ENCODE data around the gene MYO16. TPM values are rescaled to one million over a fixed set of nuclear protein-coding genes. Genes with fewer than 3 reads are reported as not detected.

MYO16 gene
- total and polyA plus RNA-seq, 2 experiments from 2014 or later = 0.13 to 0.23 TPM

DNA sequence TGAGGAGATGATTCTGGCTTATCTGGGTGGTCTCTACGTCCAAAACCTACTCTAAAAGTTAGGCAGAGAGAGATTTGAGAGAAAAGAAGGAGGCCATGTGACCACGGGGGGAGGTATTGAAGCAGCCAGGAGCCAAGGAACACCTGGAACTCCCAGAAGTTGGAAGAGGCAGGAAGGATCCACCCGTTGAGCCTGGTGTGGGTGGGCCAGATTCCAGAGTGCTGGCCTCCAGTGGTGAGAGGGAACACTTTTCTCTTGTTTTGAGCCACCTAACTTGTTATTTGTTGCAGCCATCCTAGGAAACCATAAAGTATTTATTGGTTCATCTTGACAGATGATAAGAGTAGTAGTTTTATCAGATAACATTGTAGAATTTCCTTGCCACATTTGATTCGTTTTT lies 396.9 kb downstream of the MYO16 start:
- Histone ChIP-seq H3K36me3 (replicated peaks; ENCODE audit: insufficient read depth, low read depth) (no peaks in the 10 kb centered on the region), H3K27me3 (no peaks in the 10 kb centered on the region), H4K20me1 (ENCODE audit: insufficient read depth, poor library complexity, severe bottlenecking) (no peaks in the 10 kb centered on the region), H3K79me2 (no peaks in the 10 kb centered on the region), H2AFZ (no peak overlapping the region), H3K4me3 (no peak overlapping the region), H3K4me2 (no peak overlapping the region), H3K9me3 (ENCODE audit: low read depth) (no peaks in the 10 kb centered on the region), H3K9me2 (replicated peaks; ENCODE audit: insufficient read depth) (no peaks in the 10 kb centered on the region), H3K4me1 (ENCODE audit: insufficient read depth) (no peaks in the 10 kb centered on the region), H3K27ac (no peak overlapping the region)
- DNase-seq (ENCODE audit: low spot score) = no peak
- TF ChIP-seq EZH2 (IDR thresholded peaks at IDR 0.05; ENCODE audit: borderline replicate concordance) (no peak), EZH2phosphoT487 (IDR thresholded peaks at IDR 0.05; ENCODE audit: low read depth, severe bottlenecking, unreplicated experiment) (no peak)
- TF ChIP-seq, protein P1, sequence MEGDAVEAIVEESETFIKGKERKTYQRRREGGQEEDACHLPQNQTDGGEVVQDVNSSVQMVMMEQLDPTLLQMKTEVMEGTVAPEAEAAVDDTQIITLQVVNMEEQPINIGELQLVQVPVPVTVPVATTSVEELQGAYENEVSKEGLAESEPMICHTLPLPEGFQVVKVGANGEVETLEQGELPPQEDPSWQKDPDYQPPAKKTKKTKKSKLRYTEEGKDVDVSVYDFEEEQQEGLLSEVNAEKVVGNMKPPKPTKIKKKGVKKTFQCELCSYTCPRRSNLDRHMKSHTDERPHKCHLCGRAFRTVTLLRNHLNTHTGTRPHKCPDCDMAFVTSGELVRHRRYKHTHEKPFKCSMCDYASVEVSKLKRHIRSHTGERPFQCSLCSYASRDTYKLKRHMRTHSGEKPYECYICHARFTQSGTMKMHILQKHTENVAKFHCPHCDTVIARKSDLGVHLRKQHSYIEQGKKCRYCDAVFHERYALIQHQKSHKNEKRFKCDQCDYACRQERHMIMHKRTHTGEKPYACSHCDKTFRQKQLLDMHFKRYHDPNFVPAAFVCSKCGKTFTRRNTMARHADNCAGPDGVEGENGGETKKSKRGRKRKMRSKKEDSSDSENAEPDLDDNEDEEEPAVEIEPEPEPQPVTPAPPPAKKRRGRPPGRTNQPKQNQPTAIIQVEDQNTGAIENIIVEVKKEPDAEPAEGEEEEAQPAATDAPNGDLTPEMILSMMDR (IDR thresholded peaks at IDR 0.05; ENCODE audit: poor library complexity) = no peak
- whole genome bisulfite sequencing (ENCODE audit: low lambda C conversion rate, missing lambda C conversion rate) = 68% methylated on average over 4 of the region's 4 CpGs

DNA sequence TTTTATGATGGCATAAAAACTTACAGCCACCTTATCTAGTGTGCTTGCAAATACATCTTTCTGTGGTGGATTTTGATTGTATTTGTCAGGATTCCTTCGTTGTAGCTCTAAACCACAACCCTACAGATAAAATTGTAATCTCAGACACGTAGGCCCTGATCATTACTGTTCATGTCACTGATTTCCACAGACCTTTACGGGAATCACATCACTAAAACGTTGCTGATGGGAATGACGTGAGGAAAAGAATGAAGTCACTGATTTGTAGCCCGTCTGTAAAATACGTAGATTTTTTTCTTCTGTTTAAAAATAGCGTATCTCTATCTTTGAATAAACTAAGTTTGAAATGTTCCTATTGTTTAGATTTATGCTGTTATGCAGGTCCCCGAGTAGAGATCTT lies 399.2 kb downstream of the MYO16 start:
- WGBS (ENCODE audit: low lambda C conversion rate, missing lambda C conversion rate) = 86% methylated on average over 9 of the region's 9 CpGs
- Histone ChIP-seq H3K27ac (no peak overlapping the region), H3K79me2 (no peaks in the 10 kb centered on the region), H3K4me2 (no peak overlapping the region), H3K4me3 (no peak overlapping the region), H3K9me3 (ENCODE audit: low read depth) (no peaks in the 10 kb centered on the region), H2AFZ (no peak overlapping the region), H3K4me1 (ENCODE audit: insufficient read depth) (no peaks in the 10 kb centered on the region), H3K36me3 (replicated peaks; ENCODE audit: insufficient read depth, low read depth) (no peaks in the 10 kb centered on the region), H3K27me3 (no peaks in the 10 kb centered on the region), H4K20me1 (ENCODE audit: insufficient read depth, poor library complexity, severe bottlenecking) (no peaks in the 10 kb centered on the region), H3K9me2 (replicated peaks; ENCODE audit: insufficient read depth) (no peaks in the 10 kb centered on the region)
- DNase-seq (ENCODE audit: low spot score) = no peak
- TF ChIP-seq, protein P1 (IDR thresholded peaks at IDR 0.05; ENCODE audit: poor library complexity) = no peak
- TF ChIP-seq EZH2 (IDR thresholded peaks at IDR 0.05; ENCODE audit: borderline replicate concordance) = no peak
- no peak for TF ChIP-seq EZH2phosphoT487 (IDR thresholded peaks at IDR 0.05; ENCODE audit: low read depth, severe bottlenecking, unreplicated experiment)

DNA sequence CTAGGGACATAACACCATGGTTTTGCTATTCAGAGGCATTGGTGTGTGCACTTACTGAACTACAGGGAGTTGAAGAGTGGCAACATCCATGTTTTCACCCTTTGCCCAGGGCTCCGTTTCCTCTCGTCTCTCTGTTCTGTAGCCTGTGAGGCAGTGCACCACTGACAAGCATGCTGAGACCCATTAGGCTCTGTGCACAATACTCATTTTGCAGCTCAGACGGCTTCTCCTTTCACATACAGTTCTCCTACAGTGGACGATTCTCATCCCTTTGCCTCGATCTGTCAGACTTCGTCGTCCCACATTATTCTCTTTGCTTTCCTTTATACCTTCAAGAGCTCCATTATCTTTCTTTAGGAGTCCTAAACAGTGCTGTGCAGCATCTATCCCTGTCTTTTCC lies 403.7 kb downstream of the MYO16 start:
- Histone ChIP-seq H3K4me1 (ENCODE audit: insufficient read depth) (no peaks in the 10 kb centered on the region), H4K20me1 (ENCODE audit: insufficient read depth, poor library complexity, severe bottlenecking) (no peaks in the 10 kb centered on the region), H3K9me2 (replicated peaks; ENCODE audit: insufficient read depth) (no peaks in the 10 kb centered on the region), H3K4me3 (no peak overlapping the region), H3K9me3 (ENCODE audit: low read depth) (no peaks in the 10 kb centered on the region), H3K27me3 (no peaks in the 10 kb centered on the region), H2AFZ (no peak overlapping the region), H3K79me2 (no peaks in the 10 kb centered on the region), H3K27ac (no peak overlapping the region), H3K4me2 (no peak overlapping the region), H3K36me3 (replicated peaks; ENCODE audit: insufficient read depth, low read depth) (no peaks in the 10 kb centered on the region)
- TF ChIP-seq EZH2 (IDR thresholded peaks at IDR 0.05; ENCODE audit: borderline replicate concordance) (no peak), EZH2phosphoT487 (IDR thresholded peaks at IDR 0.05; ENCODE audit: low read depth, severe bottlenecking, unreplicated experiment) (no peak)
- TF ChIP-seq, protein P1 (IDR thresholded peaks at IDR 0.05; ENCODE audit: poor library complexity) = no peak
- 92% methylated on average over 7 of the region's 7 CpGs for WGBS (ENCODE audit: low lambda C conversion rate, missing lambda C conversion rate)
- no peak for DNase-seq (ENCODE audit: low spot score)

All from hepatocyte (in vitro differentiated cells).